ENCODE results near the gene NEURL2. TPM values are rescaled to one million over a fixed set of nuclear protein-coding genes. Genes with fewer than 3 reads are reported as not detected.

The NEURL2 gene
- total and polyA plus RNA-seq, 10 of the 15 experiments (the other 5 are each of a cell fraction or from before 2014, with no cell fraction given) = 0.53 to 7.0 (median 2.7) TPM

DNA sequence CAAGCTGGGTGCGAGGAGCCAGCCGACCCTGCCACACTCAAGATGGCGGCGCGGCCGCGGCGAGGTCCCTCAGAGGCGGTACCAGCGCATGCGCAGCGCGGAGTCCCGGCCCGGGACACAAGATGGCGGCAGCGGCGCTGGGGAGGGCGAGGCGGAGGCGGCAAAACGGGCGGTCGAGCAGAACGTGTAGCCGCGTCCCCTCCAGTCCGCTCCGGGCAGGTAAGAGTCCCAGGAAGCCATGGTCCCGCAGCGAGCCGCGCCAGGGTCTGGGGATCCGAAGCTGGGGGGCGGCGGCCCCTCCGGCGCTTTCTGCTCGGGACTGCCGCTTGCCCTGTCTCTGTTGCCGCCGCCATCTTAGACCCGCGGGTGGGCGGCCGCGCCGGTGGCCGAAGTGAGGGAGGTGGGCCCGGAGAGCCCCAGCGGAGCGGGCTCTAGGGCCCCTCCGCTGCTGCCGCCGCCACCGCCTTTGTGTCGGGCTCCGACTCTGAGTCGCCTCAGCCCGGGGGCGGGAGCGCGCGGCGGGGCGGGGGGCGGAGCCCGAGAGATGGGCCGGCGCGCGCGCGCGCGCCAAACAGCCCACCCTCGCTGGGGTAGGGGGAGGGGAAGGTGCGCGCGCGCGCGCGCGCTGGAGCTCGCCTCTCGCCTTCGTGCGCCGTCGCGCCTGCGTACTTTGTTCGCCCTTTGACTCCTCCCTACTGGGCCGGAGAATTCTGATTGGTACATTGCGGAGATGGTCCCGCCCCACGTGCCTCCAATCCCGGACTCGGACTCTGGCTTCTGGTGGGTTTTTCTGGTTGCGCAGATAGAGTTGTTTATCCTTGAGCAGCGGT, 43.8 kb upstream of the NEURL2 start, which contains the start of gene PCIF1 (continued):
- TF ChIP-seq ZNF24 (IDR thresholded peaks at IDR 0.05) = no peak
- TF ChIP-seq NR2C2 (IDR thresholded peaks at IDR 0.05; ENCODE audit: borderline replicate concordance, control insufficient read depth, insufficient read length, low read depth) = no peak
- TF ChIP-seq ASH2L (IDR thresholded peaks at IDR 0.05; ENCODE audit: borderline replicate concordance, low read depth) = peak; percentile 96; the same call in 1 of the 2 replicates
- TF ChIP-seq, protein P1, sequence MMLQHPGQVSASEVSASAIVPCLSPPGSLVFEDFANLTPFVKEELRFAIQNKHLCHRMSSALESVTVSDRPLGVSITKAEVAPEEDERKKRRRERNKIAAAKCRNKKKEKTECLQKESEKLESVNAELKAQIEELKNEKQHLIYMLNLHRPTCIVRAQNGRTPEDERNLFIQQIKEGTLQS (IDR thresholded peaks at IDR 0.05; ENCODE audit: borderline replicate concordance, extremely low read depth, low read depth, low read length) = peak; percentile 45; the same call in 1 of the 2 replicates
- TF ChIP-seq MXI1 (IDR thresholded peaks at IDR 0.05; ENCODE audit: low read depth, low read length) = peak; percentile 21; the same call in 1 of the 2 replicates
- peak; percentile 59 for TF ChIP-seq HDAC6 (IDR thresholded peaks at IDR 0.05; ENCODE audit: unreplicated experiment)
- peak; percentile 17 for TF ChIP-seq SMAD1 (IDR thresholded peaks at IDR 0.05; ENCODE audit: low read depth, partially characterized antibody)
- peak; percentile 98 for TF ChIP-seq POLR2A (IDR thresholded peaks at IDR 0.05; ENCODE audit: low read depth, low read length)
- peak; percentile 87 for TF ChIP-seq DPF2 (IDR thresholded peaks at IDR 0.05)
- no peak for TF ChIP-seq NFIC (IDR thresholded peaks at IDR 0.05; ENCODE audit: low read depth, low read length)
- TF ChIP-seq, protein P2, sequence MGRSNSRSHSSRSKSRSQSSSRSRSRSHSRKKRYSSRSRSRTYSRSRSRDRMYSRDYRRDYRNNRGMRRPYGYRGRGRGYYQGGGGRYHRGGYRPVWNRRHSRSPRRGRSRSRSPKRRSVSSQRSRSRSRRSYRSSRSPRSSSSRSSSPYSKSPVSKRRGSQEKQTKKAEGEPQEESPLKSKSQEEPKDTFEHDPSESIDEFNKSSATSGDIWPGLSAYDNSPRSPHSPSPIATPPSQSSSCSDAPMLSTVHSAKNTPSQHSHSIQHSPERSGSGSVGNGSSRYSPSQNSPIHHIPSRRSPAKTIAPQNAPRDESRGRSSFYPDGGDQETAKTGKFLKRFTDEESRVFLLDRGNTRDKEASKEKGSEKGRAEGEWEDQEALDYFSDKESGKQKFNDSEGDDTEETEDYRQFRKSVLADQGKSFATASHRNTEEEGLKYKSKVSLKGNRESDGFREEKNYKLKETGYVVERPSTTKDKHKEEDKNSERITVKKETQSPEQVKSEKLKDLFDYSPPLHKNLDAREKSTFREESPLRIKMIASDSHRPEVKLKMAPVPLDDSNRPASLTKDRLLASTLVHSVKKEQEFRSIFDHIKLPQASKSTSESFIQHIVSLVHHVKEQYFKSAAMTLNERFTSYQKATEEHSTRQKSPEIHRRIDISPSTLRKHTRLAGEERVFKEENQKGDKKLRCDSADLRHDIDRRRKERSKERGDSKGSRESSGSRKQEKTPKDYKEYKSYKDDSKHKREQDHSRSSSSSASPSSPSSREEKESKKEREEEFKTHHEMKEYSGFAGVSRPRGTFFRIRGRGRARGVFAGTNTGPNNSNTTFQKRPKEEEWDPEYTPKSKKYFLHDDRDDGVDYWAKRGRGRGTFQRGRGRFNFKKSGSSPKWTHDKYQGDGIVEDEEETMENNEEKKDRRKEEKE (IDR thresholded peaks at IDR 0.05) = no peak
- TF ChIP-seq JUNB (IDR thresholded peaks at IDR 0.05) = no peak
- TF ChIP-seq, protein P3, sequence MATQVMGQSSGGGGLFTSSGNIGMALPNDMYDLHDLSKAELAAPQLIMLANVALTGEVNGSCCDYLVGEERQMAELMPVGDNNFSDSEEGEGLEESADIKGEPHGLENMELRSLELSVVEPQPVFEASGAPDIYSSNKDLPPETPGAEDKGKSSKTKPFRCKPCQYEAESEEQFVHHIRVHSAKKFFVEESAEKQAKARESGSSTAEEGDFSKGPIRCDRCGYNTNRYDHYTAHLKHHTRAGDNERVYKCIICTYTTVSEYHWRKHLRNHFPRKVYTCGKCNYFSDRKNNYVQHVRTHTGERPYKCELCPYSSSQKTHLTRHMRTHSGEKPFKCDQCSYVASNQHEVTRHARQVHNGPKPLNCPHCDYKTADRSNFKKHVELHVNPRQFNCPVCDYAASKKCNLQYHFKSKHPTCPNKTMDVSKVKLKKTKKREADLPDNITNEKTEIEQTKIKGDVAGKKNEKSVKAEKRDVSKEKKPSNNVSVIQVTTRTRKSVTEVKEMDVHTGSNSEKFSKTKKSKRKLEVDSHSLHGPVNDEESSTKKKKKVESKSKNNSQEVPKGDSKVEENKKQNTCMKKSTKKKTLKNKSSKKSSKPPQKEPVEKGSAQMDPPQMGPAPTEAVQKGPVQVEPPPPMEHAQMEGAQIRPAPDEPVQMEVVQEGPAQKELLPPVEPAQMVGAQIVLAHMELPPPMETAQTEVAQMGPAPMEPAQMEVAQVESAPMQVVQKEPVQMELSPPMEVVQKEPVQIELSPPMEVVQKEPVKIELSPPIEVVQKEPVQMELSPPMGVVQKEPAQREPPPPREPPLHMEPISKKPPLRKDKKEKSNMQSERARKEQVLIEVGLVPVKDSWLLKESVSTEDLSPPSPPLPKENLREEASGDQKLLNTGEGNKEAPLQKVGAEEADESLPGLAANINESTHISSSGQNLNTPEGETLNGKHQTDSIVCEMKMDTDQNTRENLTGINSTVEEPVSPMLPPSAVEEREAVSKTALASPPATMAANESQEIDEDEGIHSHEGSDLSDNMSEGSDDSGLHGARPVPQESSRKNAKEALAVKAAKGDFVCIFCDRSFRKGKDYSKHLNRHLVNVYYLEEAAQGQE (IDR thresholded peaks at IDR 0.05; ENCODE audit: low read depth, low read length) = no peak
- TF ChIP-seq, protein P4, sequence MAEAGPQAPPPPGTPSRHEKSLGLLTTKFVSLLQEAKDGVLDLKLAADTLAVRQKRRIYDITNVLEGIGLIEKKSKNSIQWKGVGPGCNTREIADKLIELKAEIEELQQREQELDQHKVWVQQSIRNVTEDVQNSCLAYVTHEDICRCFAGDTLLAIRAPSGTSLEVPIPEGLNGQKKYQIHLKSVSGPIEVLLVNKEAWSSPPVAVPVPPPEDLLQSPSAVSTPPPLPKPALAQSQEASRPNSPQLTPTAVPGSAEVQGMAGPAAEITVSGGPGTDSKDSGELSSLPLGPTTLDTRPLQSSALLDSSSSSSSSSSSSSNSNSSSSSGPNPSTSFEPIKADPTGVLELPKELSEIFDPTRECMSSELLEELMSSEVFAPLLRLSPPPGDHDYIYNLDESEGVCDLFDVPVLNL (IDR thresholded peaks at IDR 0.05; ENCODE audit: low read depth, low read length) = 0 out of 2 replicates have a peak, but pooled peaks have one; percentile 9
- TF ChIP-seq SPI1 (IDR thresholded peaks at IDR 0.05; ENCODE audit: borderline replicate concordance, insufficient read depth, low read depth, low read length) = no peak
- no peak for TF ChIP-seq GABPA (IDR thresholded peaks at IDR 0.05; ENCODE audit: low read depth)
- TF ChIP-seq, protein P5, sequence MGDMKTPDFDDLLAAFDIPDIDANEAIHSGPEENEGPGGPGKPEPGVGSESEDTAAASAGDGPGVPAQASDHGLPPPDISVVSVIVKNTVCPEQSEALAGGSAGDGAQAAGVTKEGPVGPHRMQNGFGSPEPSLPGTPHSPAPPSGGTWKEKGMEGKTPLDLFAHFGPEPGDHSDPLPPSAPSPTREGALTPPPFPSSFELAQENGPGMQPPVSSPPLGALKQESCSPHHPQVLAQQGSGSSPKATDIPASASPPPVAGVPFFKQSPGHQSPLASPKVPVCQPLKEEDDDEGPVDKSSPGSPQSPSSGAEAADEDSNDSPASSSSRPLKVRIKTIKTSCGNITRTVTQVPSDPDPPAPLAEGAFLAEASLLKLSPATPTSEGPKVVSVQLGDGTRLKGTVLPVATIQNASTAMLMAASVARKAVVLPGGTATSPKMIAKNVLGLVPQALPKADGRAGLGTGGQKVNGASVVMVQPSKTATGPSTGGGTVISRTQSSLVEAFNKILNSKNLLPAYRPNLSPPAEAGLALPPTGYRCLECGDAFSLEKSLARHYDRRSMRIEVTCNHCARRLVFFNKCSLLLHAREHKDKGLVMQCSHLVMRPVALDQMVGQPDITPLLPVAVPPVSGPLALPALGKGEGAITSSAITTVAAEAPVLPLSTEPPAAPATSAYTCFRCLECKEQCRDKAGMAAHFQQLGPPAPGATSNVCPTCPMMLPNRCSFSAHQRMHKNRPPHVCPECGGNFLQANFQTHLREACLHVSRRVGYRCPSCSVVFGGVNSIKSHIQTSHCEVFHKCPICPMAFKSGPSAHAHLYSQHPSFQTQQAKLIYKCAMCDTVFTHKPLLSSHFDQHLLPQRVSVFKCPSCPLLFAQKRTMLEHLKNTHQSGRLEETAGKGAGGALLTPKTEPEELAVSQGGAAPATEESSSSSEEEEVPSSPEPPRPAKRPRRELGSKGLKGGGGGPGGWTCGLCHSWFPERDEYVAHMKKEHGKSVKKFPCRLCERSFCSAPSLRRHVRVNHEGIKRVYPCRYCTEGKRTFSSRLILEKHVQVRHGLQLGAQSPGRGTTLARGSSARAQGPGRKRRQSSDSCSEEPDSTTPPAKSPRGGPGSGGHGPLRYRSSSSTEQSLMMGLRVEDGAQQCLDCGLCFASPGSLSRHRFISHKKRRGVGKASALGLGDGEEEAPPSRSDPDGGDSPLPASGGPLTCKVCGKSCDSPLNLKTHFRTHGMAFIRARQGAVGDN (IDR thresholded peaks at IDR 0.05) = peak; percentile 81
